A673 (cell line): ENCODE results near the gene LSM14A. TPM values are rescaled to one million over a fixed set of nuclear protein-coding genes. Genes with fewer than 3 reads are reported as not detected.

Experiments used
- BruUV-seq: library from RNA; stranded (reverse); fragments of 400-500 nt; replicated peaks from 2 replicates; lab custom pipeline; 2021; lab: Mats Ljungman, UMichigan
- CTCF ChIA-PET: fragments of 300-600 bp; sonication (Branson Sonifier 250); formaldehyde crosslinking; loops from one replicate; lab custom pipeline; 2022; ENCODE audit warnings: antibody characterized with exemption; lab: Charles Lee
- POLR2A ChIA-PET: fragments of 300-600 bp; sonication (Branson Sonifier 250); formaldehyde crosslinking; loops from one replicate; lab custom pipeline; 2022; ENCODE audit warnings: antibody characterized with exemption; ENCODE audit not compliant: low non-redundant PET; lab: Charles Lee
- DNase-seq: peaks from one replicate; pipeline ENCODE4 v3.0.0-alpha.2; 2015; ENCODE audit warnings: low spot score
- H3K27ac ChIP-seq: fragments of 200-600 bp; sonication (generic); 2 replicates; pipeline ENCODE4 v1.5.1; 2016; ENCODE audit warnings: mixed run types, low read depth, mild to moderate bottlenecking, mixed read lengths, antibody characterized with exemption, low read length; ENCODE audit not compliant: poor library complexity, severe bottlenecking
- H3K27me3 ChIP-seq: fragments of 200-600 bp; sonication (generic); replicated peaks from 2 replicates; pipeline ENCODE4 v1.6.1; 2017; ENCODE audit warnings: mixed run types, low read depth, mild to moderate bottlenecking, mixed read lengths, antibody characterized with exemption, low read length; ENCODE audit not compliant: insufficient read depth, poor library complexity
- H3K36me3 ChIP-seq: fragments of 200-600 bp; sonication (generic); 2 replicates; pipeline ENCODE4 v1.6.1; 2016; ENCODE audit warnings: mixed run types, mild to moderate bottlenecking, mixed read lengths, antibody characterized with exemption, low read length; ENCODE audit not compliant: insufficient read depth, poor library complexity, severe bottlenecking
- H3K4me1 ChIP-seq: fragments of 200-600 bp; sonication (generic); 2 replicates; pipeline ENCODE4 v1.6.1; 2017; ENCODE audit warnings: mixed run types, mild to moderate bottlenecking, mixed read lengths, antibody characterized with exemption, low read length; ENCODE audit not compliant: insufficient read depth, poor library complexity, severe bottlenecking
- H3K4me3 ChIP-seq: fragments of 200-600 bp; sonication (generic); 2 replicates; pipeline ENCODE4 v1.5.1; 2016; ENCODE audit warnings: low read depth, mixed run types, mild to moderate bottlenecking, mixed read lengths, low read length; ENCODE audit not compliant: poor library complexity, severe bottlenecking
- H3K9me3 ChIP-seq: fragments of 200-600 bp; sonication (generic); 2 replicates; pipeline ENCODE4 v1.6.1; 2016; ENCODE audit warnings: mixed run types, low read depth, mild to moderate bottlenecking, mixed read lengths, antibody characterized with exemption, low read length; ENCODE audit not compliant: poor library complexity, severe bottlenecking
- EZH2 ChIP-seq: fragments of 200-600 bp; sonication (generic); IDR thresholded peaks from 2 replicates; pipeline ENCODE4 v1.6.1; 2017; ENCODE audit warnings: borderline replicate concordance, low read depth, mild to moderate bottlenecking, mixed read lengths, antibody characterized with exemption, low read length; ENCODE audit not compliant: poor library complexity, severe bottlenecking
- intact Hi-C: fragments of 100-400 bp; cut with micrococcal nuclease; formaldehyde crosslinking; loops from one replicate; pipeline ENCODE4 v1.10.0; 2022; ENCODE audit not compliant: unreplicated experiment
- total RNA-seq: library from RNA; stranded (reverse); gene quantifications from 2 replicates; pipeline ENCODE4 v1.2.3, GENCODE V29; 2021
- TF ChIP-seq, protein P1 (sequence below): fragments of 300-800, 200-600 bp; sonication (generic); conservative IDR thresholded peaks from 2 replicates; pipeline ENCODE4 v1.5.1; 2017; ENCODE audit warnings: low read depth, mild to moderate bottlenecking, antibody characterized with exemption, low read length, moderate library complexity, mixed read lengths

LSM14A gene
- total RNA-seq, 1 experiment from 2014 or later, result 137 TPM

DNA sequence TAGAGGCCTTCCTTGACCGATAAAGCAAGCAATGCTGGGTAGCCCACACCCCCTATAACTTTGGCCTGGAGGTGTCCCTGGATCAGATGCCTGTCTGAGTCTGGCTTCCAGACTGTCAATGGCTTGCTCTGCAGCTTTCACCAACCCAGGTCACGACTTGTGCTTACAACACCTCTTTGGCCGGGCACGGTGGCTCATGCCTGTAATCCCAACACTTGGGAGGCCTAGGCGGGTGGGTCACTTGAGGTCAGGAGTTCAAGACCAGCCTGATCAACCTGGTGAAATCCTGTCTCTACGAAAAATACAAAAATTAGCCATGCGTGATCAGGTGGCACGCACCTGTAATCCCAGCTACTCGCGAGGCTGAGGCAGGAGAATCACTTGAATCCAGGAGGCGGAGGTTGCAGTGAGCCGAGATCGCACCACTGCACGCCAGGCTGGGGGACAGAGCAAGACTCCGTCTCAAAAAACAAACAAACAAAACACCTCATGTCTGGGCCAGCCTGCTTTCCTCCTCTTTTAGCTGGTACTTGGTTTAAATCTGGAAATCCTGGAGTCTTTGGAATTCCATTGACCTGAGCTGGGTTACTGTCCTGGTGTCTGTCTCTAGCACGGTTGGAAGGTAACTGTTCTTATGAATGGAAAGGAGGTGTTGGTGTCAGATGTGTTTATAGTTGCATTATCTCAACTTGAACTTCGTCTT, 71.7 kb downstream of the LSM14A start:
- no peak for DNase-seq
- Histone ChIP-seq H3K36me3 (no peaks in the 10 kb centered on the region), H3K9me3 (no peaks in the 10 kb centered on the region), H3K27me3 (no peaks in the 10 kb centered on the region), H3K27ac (no peak overlapping the region), H3K4me1 (no peaks in the 10 kb centered on the region), H3K4me3 (no peak overlapping the region)
- intact Hi-C loops, result no loop called here
- CTCF ChIA-PET, result no interaction called here
- TF ChIP-seq, protein P1, sequence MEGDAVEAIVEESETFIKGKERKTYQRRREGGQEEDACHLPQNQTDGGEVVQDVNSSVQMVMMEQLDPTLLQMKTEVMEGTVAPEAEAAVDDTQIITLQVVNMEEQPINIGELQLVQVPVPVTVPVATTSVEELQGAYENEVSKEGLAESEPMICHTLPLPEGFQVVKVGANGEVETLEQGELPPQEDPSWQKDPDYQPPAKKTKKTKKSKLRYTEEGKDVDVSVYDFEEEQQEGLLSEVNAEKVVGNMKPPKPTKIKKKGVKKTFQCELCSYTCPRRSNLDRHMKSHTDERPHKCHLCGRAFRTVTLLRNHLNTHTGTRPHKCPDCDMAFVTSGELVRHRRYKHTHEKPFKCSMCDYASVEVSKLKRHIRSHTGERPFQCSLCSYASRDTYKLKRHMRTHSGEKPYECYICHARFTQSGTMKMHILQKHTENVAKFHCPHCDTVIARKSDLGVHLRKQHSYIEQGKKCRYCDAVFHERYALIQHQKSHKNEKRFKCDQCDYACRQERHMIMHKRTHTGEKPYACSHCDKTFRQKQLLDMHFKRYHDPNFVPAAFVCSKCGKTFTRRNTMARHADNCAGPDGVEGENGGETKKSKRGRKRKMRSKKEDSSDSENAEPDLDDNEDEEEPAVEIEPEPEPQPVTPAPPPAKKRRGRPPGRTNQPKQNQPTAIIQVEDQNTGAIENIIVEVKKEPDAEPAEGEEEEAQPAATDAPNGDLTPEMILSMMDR, result no peak
- TF ChIP-seq EZH2, result no peak
- no TSS peak for BruUV-seq
- POLR2A ChIA-PET, result no interaction called here

DNA sequence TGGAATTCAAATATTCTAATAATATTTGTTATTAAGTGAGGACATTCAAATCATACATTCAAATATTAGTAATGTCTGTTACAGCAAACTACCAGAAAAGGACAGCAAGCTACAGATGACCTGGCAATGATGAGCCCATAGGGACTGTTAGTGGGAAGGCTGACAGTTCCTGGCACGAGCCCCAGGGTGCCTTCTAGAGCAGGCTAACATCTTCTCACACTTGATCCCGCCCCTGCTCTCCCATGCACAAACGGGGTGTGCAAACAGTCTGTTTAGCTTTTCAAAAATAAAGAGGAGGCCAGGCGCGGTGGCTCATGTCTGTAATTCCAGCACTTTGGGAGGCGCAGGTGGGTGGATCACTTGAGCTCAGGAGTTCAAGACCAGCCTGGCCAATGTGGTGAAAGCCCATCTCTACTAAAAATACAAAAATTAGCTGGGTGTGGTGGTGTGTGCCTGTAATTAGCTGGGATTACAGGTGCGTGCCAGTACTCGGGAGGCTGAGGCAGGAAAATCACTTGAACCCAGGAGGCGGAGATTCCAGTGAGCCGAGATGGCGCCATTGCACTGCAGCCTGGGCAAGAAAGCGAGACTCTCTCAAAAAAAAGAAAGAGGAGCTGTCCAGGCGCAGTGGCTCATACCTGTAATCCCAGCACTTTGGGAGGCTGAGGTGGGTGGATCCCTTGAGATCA, 72.5 kb downstream of the LSM14A start:
- no TSS peak for BruUV-seq
- H3K36me3 ChIP-seq, result no peaks in the 10 kb centered on the region
- no peaks in the 10 kb centered on the region for H3K27me3 ChIP-seq
- ChIA-PET POLR2A (interaction anchor here (0.6 kb wide), 1 partner anchor 27 kb away, joined by 3 read pairs; no protein-coding TSS in a partner anchor), CTCF (interaction anchor here (0.6 kb wide), 1 partner anchor 13 kb away, joined by 3 read pairs; no protein-coding TSS in a partner anchor)
- no peaks in the 10 kb centered on the region for H3K9me3 ChIP-seq
- TF ChIP-seq, protein P1, result no peak
- no peak for TF ChIP-seq EZH2
- H3K27ac ChIP-seq, result no peak overlapping the region
- no peaks in the 10 kb centered on the region for H3K4me1 ChIP-seq
- DNase-seq, result peak; percentile 51
- H3K4me3 ChIP-seq, result no peak overlapping the region
- intact Hi-C loops, result no loop called here

DNA sequence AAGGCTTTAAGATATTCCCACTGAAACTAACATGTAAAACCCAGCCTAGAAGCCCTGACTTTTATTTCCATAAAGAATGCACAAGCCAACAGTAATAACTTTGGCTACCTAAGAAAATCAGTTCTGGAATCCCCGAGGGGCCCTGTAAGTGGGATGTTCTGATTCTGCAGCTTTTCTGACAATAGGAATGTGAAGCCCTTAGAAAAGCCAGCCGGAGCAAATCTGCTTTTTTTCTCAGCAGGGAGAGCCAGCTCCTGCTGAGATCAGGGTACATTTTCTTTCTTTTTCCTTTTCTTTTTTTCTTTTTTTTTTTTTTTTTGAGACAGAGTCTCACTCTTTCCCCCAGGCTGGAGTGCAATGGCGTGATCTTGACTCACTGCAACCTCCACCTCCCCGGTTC, 74.0 kb downstream of the LSM14A start:
- Histone ChIP-seq H3K9me3 (no peaks in the 10 kb centered on the region), H3K36me3 (no peaks in the 10 kb centered on the region), H3K4me1 (no peaks in the 10 kb centered on the region), H3K27ac (peak overlapping the region; percentile 4), H3K27me3 (no peaks in the 10 kb centered on the region), H3K4me3 (no peak overlapping the region)
- intact Hi-C loops, result no loop called here
- TF ChIP-seq, protein P1, result no peak
- no peak for TF ChIP-seq EZH2
- POLR2A ChIA-PET, result interaction anchor here (0.6 kb wide), 1 partner anchor 66 kb away, joined by 3 read pairs; no protein-coding TSS in a partner anchor
- no TSS peak for BruUV-seq
- DNase-seq, result peak; percentile 83
- CTCF ChIA-PET, result no interaction called here
